Stimulated activated naive CD4-positive, alpha-beta T cell (primary cell): Measurements from ENCODE around the gene HYDIN.

Experiments
- DNase-seq, 6 experiments: peaks; one replicate each; lab custom pipeline; 2025; lab: John Stamatoyannopoulos, UW

The HYDIN gene

DNA sequence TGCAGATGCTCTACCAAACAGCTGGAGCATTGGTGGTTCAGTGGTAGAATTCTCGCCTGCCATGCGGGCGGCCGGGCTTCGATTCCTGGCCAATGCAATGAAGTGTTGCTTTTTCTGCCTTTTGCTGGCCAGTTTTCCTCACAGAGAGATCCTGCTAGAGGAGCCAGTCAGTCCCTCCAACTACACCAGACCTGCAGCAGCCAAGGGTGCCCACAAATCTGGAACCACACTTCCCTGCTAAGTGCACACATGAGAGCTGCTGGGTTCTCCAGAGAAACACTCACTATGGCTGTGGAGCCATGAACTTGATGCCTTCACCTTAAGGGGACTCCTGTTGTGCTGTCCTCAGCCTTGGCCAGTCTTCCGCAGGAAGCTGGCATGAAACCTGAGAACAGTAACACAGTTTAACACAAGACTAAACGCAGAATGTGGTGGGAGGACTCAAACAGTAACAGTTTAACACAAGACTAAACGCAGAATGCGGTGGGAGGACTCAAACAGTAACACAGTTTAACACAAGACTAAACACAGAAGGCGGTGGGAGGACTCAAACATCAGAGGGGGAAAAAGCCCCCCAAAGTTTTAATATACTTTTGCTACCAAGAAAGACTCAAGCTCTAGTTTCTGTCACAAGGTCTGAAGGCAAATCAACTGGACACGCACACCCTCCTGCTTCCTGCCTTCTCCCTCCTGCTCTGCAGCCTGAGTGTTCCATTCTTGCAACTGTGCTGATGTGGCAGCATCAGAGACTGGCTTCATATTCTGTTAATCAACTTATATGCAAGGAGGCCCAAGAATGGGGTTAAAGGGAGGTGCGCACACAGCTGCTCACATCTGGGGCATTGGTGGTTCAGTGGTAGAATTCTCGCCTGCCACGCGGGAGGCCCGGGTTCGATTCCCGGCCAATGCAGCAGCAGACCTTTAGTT is 441.6 kb downstream of the HYDIN start:
- no peak for DNase-seq

DNA sequence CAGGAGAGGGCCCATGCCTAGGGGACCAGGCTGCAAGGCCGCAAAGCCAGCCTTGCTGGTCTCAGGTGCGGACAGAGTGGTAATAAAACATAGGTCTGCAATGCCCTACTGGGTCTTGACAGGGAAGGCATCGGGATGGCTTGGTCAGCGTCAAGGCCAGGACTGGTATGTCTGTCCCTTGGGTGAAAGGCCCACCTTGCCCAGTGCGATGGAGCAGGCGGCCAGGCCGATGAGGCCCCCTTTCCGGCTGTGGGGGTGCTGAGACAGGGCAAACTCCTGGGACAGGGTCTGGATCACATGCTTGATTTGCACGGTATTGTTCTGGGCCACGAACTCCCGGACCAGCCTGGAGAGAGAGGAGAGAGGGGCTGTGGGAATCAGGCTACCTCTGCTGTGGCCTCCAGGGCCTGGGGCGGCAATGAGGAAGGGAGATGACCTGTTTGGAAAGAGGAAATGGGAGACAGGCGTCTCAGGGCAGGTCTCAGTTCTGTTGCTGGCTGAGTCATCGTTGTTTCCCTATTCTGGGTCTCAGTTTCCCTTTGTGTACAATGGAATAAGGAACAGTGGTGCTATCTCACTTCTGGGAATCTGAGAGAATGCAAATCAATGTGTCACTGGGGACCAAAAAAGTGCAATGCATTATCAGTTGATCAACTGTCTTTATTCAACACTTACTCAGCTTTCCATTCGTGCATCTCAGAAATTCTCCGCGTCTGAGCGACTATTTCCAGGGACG is 444.3 kb downstream of the HYDIN start:
- no peak for DNase-seq

- DNase-seq, result no peak
Measured at GRCh38 chr16:70784692-70785555, 445.6 kb downstream of the HYDIN start.

DNA sequence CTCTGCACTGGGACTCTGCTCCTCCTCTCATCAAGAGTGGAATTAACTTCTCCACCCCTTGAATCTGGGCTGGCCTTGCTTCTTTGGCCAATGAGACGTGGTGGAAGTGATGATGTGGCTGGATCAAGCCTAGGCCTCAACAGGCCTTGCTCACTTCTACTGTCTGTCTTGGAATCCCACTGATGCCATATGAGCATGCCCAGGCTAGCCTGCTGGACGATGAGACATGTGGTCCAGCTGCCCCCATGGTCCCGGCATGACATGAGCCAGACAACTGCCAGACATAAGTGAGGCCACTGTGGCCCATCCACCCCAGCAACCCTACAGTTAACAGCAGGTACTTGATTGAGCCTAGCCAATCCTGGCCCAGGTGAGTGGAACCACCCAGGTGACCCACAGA is 448.3 kb downstream of the HYDIN start:
- DNase-seq, result no peak

GRCh38 chr16:70781800-70782199 is 448.7 kb downstream of the HYDIN start:
- no peak for DNase-seq

DNA sequence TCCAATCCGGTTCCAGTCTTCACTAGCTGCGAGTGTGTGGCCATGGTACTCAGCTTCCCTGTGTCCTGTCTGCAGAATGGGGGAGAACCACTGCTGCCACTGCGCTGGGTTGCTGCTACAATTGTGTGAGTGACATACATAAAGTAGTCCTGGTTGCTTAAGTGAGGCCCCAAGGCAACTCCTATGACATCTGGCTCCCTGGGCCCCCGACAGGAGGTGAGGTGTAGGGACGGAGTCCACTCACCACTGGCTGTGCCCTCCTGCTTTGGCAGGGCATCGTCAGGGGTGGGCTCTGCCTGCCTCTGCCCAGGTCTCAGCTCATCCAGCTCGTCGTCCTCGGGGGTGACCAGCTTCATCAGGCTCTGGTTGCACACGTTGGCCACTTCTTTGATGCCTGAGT is 450.0 kb downstream of the HYDIN start:
- DNase-seq, result no peak

DNA sequence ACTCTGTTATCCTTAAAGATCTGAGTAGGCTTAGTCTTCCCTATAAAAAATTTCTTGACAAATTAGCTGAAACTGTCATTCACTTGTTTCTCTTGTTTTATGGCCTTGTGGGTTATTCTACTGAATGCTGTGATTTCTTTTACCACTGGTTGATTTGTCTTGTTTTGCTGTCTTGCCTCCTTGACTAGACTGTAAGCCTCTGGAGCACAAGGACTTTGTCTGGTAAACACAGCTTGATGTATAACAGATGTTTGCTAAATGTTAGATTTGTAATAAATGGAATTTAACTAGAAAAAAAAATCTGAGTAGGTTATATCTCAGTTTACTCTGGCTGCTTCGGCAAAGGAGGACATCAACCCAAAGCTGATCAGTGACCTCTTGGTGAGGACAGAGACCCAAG is 451.2 kb downstream of the HYDIN start:
- DNase-seq, result no peak

GRCh38 chr16:70778901-70779309 is 451.6 kb downstream of the HYDIN start:
- DNase-seq, result no peak

GRCh38 chr16:70777973-70778406 is 452.5 kb downstream of the HYDIN start:
- DNase-seq, result no peak

DNA sequence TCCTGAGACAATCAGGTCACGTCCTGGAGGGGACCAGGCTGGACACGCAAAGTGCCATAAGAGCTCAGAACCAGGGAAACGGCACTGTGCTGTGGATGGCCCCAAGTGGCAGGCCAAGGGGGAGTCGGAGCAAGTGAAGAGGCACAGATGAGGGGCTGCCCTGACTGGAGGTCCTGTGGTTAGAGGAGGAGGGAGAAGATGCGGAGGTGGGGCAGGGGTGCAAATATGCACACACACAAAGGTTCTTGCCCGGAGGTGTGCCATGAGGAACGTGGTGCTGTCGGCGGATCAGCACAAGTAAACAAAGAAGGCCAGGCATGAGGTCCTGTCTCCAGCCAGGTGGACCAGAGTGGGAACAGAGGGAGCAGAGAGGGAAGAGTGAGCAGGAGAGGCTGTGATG is 453.0 kb downstream of the HYDIN start:
- no peak for DNase-seq

DNA sequence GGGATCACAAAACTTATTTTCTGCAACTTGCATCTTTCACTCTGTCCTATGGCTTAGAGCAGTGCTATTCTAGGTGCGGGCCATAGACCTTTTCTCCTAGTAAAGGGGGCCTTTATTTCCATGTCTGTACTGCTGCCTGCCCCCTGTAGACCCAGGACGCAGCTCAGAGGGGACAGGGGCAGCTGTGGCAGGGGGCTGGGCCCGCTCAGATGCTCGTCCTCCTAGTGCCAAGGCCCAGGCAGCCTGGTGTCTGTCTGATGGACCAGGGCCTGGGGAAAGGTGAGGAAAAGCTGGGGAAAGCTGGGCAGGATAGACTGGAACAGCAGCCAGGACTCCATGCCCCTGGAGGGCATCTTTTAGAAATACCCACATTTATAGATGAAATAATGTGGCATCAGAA is 455.1 kb downstream of the HYDIN start:
- DNase-seq, result no peak

DNA sequence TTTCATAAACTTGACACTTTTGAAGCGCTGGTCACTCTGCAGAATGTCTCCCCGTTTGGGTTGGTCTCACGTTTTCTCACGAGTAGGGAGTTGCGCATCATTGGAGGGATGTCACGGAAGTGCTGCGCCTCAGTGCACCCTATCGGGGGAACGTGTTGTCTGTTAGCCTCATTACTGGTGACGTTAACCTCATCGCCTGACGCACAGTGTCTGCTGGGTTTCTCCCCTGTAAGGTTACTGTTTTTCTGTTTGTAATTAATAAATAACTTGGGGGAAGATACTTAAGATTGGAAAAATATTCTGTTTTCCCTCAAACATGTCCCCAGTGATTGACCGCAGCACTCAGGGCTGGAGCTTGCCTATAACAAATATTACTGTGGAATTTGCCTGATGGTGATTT is 456.3 kb downstream of the HYDIN start:
- no peak for DNase-seq

GRCh38 chr16:70772493-70772892 is 458.0 kb downstream of the HYDIN start:
- DNase-seq, result no peak

- DNase-seq, result peak in 5 of 6 experiments; percentile 21 to 48 (median 34)
Measured at GRCh38 chr16:70770626-70771552, 459.6 kb downstream of the HYDIN start.

- DNase-seq, result no peak
Measured at GRCh38 chr16:70770291-70770625, 460.3 kb downstream of the HYDIN start.

- no peak for DNase-seq
Measured at GRCh38 chr16:70769761-70770160, 460.8 kb downstream of the HYDIN start.

DNA sequence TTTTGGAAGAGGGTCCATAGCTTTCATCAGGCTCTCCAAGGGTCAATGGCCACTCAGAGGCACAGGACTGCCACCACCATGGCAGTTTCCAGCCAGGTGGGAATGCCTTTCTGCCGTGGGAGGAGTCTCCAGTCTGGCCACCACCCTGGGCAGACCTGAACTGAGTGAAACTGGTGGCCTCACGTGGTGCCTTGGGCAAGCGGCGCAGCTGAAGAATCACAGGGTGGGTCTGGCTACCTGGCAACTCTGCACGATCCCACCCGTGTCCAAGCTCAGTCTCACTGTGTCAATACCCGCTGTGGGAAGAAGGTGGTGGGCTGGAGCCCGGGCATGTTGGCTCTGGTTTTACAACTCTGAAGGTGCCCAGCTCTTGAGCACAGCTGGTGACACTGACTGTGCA is 461.4 kb downstream of the HYDIN start:
- DNase-seq, result no peak

- DNase-seq, result no peak
Measured at GRCh38 chr16:70768203-70768580, 462.3 kb downstream of the HYDIN start.

- DNase-seq, result no peak
Measured at GRCh38 chr16:70767377-70768202, 462.9 kb downstream of the HYDIN start.

- DNase-seq, result no peak
Measured at GRCh38 chr16:70766658-70767057, 463.9 kb downstream of the HYDIN start.
